Mesodermal cell (in vitro differentiated cells): Measurements from ENCODE around the gene RCN1.
"Not testable (repeated sequence)": the region's sequence is repeated elsewhere in the genome, so short reads cannot be mapped to it uniquely, and the experiment has no call there.

Source experiments
- H3K27ac ChIP-seq: 2 replicates; pipeline ENCODE4 v1.7.0; 2013; ENCODE audit warnings: mild to moderate bottlenecking, low read depth, low read length, moderate library complexity; ENCODE audit not compliant: severe bottlenecking
- H3K36me3 ChIP-seq: 2 replicates; pipeline ENCODE4 v1.7.1; 2013; ENCODE audit warnings: mild to moderate bottlenecking, low read length, moderate library complexity; ENCODE audit not compliant: control insufficient read depth, insufficient read depth
- H3K4me1 ChIP-seq: one replicate; pipeline ENCODE4 v1.7.1; 2013; ENCODE audit warnings: mild to moderate bottlenecking, low read length; ENCODE audit not compliant: insufficient read depth, control insufficient read depth, poor library complexity, severe bottlenecking
- H3K4me3 ChIP-seq: 2 replicates; pipeline ENCODE4 v1.7.0; 2013; ENCODE audit warnings: low read length, control low read depth, mild to moderate bottlenecking; ENCODE audit not compliant: insufficient read depth, poor library complexity, severe bottlenecking; ENCODE audit errors: extremely low read depth
- H3K9me3 ChIP-seq: 2 replicates; pipeline ENCODE4 v1.7.1; 2013; ENCODE audit warnings: mild to moderate bottlenecking, low read length, moderate library complexity; ENCODE audit not compliant: control insufficient read depth
- WGBS, 2 experiments: methylation state at CpG; one replicate each; pipeline ENCODE4 v1.1.5; 2013; ENCODE audit warnings: missing lambda C conversion rate in 2 of 2; ENCODE audit not compliant: insufficient coverage in 2 of 2; 5-methylcytosine and 5-hydroxymethylcytosine counted together

The RCN1 gene

GRCh38 chr11:32100495-32100894 is 9.6 kb downstream of the RCN1 start:
- Histone ChIP-seq H3K9me3 (no peaks in the 10 kb centered on the region), H3K27ac (no peak overlapping the region), H3K4me1 (no peaks in the 10 kb centered on the region), H3K36me3 (peaks cover 91% of the 10 kb centered on the region), H3K4me3 (no peak overlapping the region)
- 100% methylated on average over 1 to 5 of the region's 5 CpGs for WGBS, 2 experiments

- Histone ChIP-seq H3K9me3 (no peaks in the 10 kb centered on the region), H3K4me1 (no peaks in the 10 kb centered on the region), H3K4me3 (no peak overlapping the region), H3K36me3 (peaks cover 85% of the 10 kb centered on the region), H3K27ac (no peak overlapping the region)
- 91 to 99% methylated on average over 7 to 9 of the region's 11 CpGs for WGBS, 2 experiments
These were observed 10.9 kb downstream of the RCN1 start for GRCh38 chr11:32101791-32102190.

DNA sequence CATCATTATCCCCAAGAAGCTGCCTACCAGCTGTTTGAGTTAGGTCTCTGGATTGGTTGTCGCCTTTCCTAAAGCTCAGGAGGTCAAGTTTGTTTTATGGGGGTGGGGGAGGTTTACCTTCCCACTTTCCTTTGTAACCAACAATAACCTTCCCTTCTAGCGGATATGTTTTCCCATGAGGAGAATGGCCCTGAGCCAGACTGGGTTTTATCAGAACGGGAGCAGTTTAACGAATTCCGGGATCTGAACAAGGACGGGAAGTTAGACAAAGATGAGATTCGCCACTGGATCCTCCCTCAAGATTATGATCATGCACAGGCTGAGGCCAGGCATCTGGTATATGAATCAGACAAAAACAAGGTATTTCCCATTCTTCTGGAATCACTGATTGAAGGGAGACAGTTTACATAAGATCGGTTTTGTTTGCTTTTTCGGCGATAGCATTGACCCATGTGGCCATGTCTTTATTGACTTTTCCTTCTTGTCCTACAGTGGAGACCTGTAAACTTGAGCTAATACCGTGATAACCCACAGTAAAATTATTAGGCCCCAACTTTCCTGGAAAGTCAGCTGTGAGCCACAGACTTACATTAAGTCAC is 12.3 kb downstream of the RCN1 start:
- not testable (repeated sequence) for H3K27ac ChIP-seq, H3K4me1 ChIP-seq, H3K9me3 ChIP-seq, H3K4me3 ChIP-seq
- WGBS, 2 experiments, result 93 to 100% methylated on average over 4 of the region's 11 CpGs
- peaks cover 71% of the 10 kb centered on the region for H3K36me3 ChIP-seq

- no peaks in the 10 kb centered on the region for H3K4me1 ChIP-seq
- H3K9me3 ChIP-seq, result no peaks in the 10 kb centered on the region
- WGBS, 2 experiments, result 98 to 99% methylated on average over 5 of the region's 5 CpGs
- H3K36me3 ChIP-seq, result peaks cover 64% of the 10 kb centered on the region
- no peak overlapping the region for H3K27ac ChIP-seq
- no peak overlapping the region for H3K4me3 ChIP-seq
These were observed 13.1 kb downstream of the RCN1 start for GRCh38 chr11:32103941-32104340.

DNA sequence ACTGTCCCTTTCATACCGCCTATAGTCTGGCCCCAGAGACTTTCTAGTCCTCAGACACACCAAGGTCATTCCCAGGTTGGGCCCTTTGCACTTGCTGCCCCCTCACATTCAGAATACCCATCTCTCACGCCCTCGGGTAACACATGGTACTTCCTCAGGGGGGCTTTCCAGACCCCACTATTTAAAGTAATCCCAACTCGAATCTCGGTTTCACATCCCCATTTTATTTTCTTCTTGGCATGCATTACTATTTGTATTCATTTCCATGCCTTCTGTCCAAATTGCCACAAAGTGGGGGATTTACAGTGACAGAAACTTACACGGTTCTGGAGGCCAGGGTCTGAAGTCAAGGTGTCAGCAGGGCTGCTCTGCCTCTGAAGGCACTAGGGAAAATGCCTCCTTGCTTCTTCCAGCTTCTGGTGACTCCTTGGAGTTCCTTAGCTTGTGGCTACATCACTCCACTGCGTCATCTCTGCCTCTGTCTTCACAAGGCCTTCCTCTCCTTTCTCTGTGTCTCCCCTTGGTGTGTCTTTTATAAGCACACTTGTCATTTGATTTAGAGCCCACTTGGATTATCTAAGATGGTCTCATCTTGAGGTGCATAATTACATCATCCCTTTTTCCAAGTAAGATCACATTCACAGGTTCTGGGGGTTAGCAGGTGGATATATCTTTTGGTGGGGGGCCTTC is 15.1 kb downstream of the RCN1 start:
- Histone ChIP-seq H3K4me1 (no peaks in the 10 kb centered on the region), H3K9me3 (no peaks in the 10 kb centered on the region), H3K27ac (no peak overlapping the region), H3K36me3 (peaks cover 43% of the 10 kb centered on the region), H3K4me3 (no peak overlapping the region)
- 95 to 96% methylated on average over 6 to 7 of the region's 7 CpGs for WGBS, 2 experiments

GRCh38 chr11:32107647-32108046 is 16.8 kb downstream of the RCN1 start:
- no peak overlapping the region for H3K4me3 ChIP-seq
- 92% methylated on average over 2 of the region's 6 CpGs; no CpG with 5 or more reads in 1 of the 2 experiments for WGBS, 2 experiments
- no peaks in the 10 kb centered on the region for H3K9me3 ChIP-seq
- no peak overlapping the region for H3K27ac ChIP-seq
- H3K4me1 ChIP-seq, result no peaks in the 10 kb centered on the region
- peaks cover 27% of the 10 kb centered on the region for H3K36me3 ChIP-seq

DNA sequence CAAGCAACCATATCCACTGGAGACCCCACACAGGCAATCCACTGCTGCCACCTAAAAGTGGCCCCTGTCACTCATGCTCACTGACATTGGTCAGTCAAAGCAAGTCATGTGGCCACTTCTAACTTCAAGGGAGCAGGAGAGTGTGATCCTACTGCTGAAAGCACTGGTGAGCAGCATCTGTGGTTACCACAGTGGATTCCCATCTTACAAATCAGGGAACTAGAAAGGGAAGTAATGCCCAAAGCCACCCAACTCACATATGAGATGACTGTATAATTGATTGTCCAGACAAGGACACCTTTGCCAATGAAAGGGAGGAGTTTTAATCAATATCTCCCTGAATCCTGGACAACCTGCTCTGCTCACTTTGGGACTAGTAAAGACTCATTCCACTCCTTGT is 17.7 kb downstream of the RCN1 start:
- peaks cover 17% of the 10 kb centered on the region for H3K36me3 ChIP-seq
- no peak overlapping the region for H3K27ac ChIP-seq
- H3K9me3 ChIP-seq, result no peaks in the 10 kb centered on the region

GRCh38 chr11:32109138-32109537 is 18.3 kb downstream of the RCN1 start:
- Histone ChIP-seq H3K4me1 (no peaks in the 10 kb centered on the region), H3K27ac (no peak overlapping the region), H3K36me3 (peaks cover 12% of the 10 kb centered on the region), H3K9me3 (no peaks in the 10 kb centered on the region), H3K4me3 (no peak overlapping the region)
- 90 to 95% methylated on average over 2 to 4 of the region's 4 CpGs for WGBS, 2 experiments

More for the DNA sequence above, 17.7 kb downstream of the RCN1 start:
- H3K4me3 ChIP-seq, result no peak overlapping the region
- no peaks in the 10 kb centered on the region for H3K4me1 ChIP-seq

- Histone ChIP-seq H3K27ac (no peak overlapping the region), H3K36me3 (peaks cover 11% of the 10 kb centered on the region), H3K9me3 (no peaks in the 10 kb centered on the region), H3K4me1 (no peaks in the 10 kb centered on the region), H3K4me3 (no peak overlapping the region)
- WGBS, 2 experiments, result 90% methylated on average over 3 of the region's 6 CpGs
These were observed 18.7 kb downstream of the RCN1 start for GRCh38 chr11:32109592-32109991.

GRCh38 chr11:32110795-32111194 is 19.9 kb downstream of the RCN1 start:
- no peak overlapping the region for H3K4me3 ChIP-seq
- no peak overlapping the region for H3K27ac ChIP-seq
- H3K4me1 ChIP-seq, result no peaks in the 10 kb centered on the region
- peaks cover 4% of the 10 kb centered on the region for H3K36me3 ChIP-seq
- 92 to 95% methylated on average over 2 to 3 of the region's 3 CpGs for WGBS, 2 experiments
- H3K9me3 ChIP-seq, result no peaks in the 10 kb centered on the region

DNA sequence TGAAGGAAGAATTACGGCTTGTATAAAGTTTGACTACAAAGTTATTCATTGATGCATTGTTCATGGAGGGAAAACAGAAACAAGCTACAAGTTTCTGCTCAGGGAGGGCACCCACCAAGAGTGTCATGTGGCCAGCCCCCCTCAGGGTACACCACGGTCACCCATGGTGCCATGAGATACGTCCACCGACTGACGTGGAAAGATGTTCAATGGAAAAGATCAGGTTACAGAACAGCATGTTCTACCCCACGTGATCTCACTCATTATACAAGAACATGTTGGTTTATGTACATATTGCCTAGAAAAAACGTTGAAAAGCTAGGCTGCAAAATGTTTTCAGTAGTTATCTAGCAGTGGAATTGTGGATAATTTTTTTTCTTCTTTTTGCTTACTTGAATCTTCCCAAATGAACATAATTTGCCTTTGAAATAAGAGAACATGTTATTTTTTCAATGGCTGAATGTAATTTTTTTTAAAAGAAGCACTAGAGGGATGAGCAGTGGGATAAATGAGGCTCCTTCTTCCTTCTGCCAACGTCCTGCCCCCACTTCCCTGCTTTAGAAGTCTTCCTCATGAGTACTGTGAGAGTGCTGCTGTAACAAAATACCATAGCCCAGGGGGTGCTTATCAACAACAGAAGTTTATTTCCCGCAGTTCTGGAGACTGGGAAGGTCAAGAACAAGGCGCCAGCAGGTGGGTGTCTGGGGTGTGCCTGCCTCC is 22.5 kb downstream of the RCN1 start:
- no peak overlapping the region for H3K27ac ChIP-seq
- no peaks in the 10 kb centered on the region for H3K9me3 ChIP-seq
- H3K4me1 ChIP-seq, result peaks cover 2% of the 10 kb centered on the region
- no peaks in the 10 kb centered on the region for H3K36me3 ChIP-seq
- H3K4me3 ChIP-seq, result no peak overlapping the region
- WGBS, 2 experiments, result 73 to 88% methylated on average over 3 to 7 of the region's 10 CpGs
